Loucy (cell line): ENCODE measurements around the gene KRTAP12-4.

Experiments used
- CTCF ChIP-seq: fragments of 200-600 bp; sonication (generic); conservative IDR thresholded peaks from 2 replicates; pipeline ENCODE4 v1.5.1; 2014; ENCODE audit warnings: mild to moderate bottlenecking, antibody characterized with exemption, low read length
- EZH2phosphoT487 ChIP-seq: fragments of 200-600 bp; IDR thresholded peaks from 2 replicates; pipeline ENCODE4 v1.6.1; 2018; ENCODE audit warnings: antibody characterized with exemption, mild to moderate bottlenecking, moderate library complexity, borderline replicate concordance

- TF ChIP-seq CTCF (no peak), EZH2phosphoT487 (no peak)
These were observed 23.4 kb upstream of the KRTAP12-4 start for GRCh38 chr21:44677881-44678280.
